Mesenchymal stem cell (in vitro differentiated cells and primary cell): ENCODE data around the gene ALG9.
A peak's percentile ranks its signal among the peaks of the same experiment; 100 is the strongest.

Source experiments
- DNase-seq: peaks from one replicate; pipeline ENCODE4 v3.0.0-alpha.2; 2013
- H2AFZ ChIP-seq: one replicate; pipeline ENCODE4 v1.6.1; 2013; ENCODE audit warnings: low read depth, mild to moderate bottlenecking, control low read depth, inconsistent platforms, low read length, moderate library complexity
- H2AK5ac ChIP-seq: 2 replicates; pipeline ENCODE4 v1.6.1; 2013; ENCODE audit warnings: low read length, moderate library complexity, mild to moderate bottlenecking, inconsistent platforms; ENCODE audit not compliant: severe bottlenecking
- H2BK120ac ChIP-seq: one replicate; pipeline ENCODE4 v1.6.1; 2013; ENCODE audit warnings: low read depth, mild to moderate bottlenecking, inconsistent platforms, low read length, moderate library complexity
- H2BK12ac ChIP-seq, 2 experiments: one replicate each; pipeline ENCODE4 v1.6.1; 2013; ENCODE audit warnings: inconsistent platforms in 2 of 2, low read length in 2 of 2, mild to moderate bottlenecking in 2 of 2, moderate library complexity in 2 of 2, control low read depth in 1 of 2
- H2BK15ac ChIP-seq: one replicate; pipeline ENCODE4 v1.6.1; 2013; ENCODE audit warnings: mild to moderate bottlenecking, low read depth, inconsistent platforms; ENCODE audit not compliant: poor library complexity, severe bottlenecking
- H2BK5ac ChIP-seq: 2 replicates; pipeline ENCODE4 v1.6.1; 2013; ENCODE audit warnings: low read depth, mild to moderate bottlenecking, low read length, control low read depth, inconsistent platforms; ENCODE audit not compliant: poor library complexity, severe bottlenecking
- H3K14ac ChIP-seq, 2 experiments: one replicate each; pipeline ENCODE4 v1.6.1; 2013; ENCODE audit warnings: inconsistent platforms in 2 of 2, low read length in 2 of 2, control low read depth in 1 of 2, mild to moderate bottlenecking in 1 of 2, moderate library complexity in 1 of 2
- H3K18ac ChIP-seq, 2 experiments: one replicate each; pipeline ENCODE4 v1.6.1; 2013; ENCODE audit warnings: inconsistent platforms in 2 of 2, low read length in 2 of 2, control low read depth in 1 of 2, low read depth in 1 of 2, mild to moderate bottlenecking in 1 of 2
- H3K23ac ChIP-seq, 2 experiments: one replicate each; pipeline ENCODE4 v1.6.1; 2013; ENCODE audit warnings: inconsistent platforms in 2 of 2, low read length in 2 of 2, mild to moderate bottlenecking in 2 of 2, moderate library complexity in 2 of 2, control low read depth in 1 of 2
- H3K27ac ChIP-seq: 2 replicates; pipeline ENCODE4 v1.5.1; 2013; ENCODE audit warnings: mild to moderate bottlenecking, moderate library complexity, low read length, control low read depth, inconsistent platforms; ENCODE audit not compliant: poor library complexity, severe bottlenecking
- H3K27me3 ChIP-seq, 2 experiments: 2 replicates each; pipeline versions ENCODE4 v1.6.1 to v1.7.0; 2013; ENCODE audit warnings: low read length in 2 of 2, mild to moderate bottlenecking in 2 of 2, moderate library complexity in 2 of 2, control low read depth in 1 of 2, inconsistent platforms in 1 of 2; ENCODE audit not compliant: control insufficient read depth in 1 of 2, insufficient read depth in 1 of 2
- H3K36me3 ChIP-seq, 2 experiments: 2 replicates each; pipeline versions ENCODE4 v1.6.1 to v1.7.0; 2013; ENCODE audit warnings: low read length in 2 of 2, control low read depth in 1 of 2, inconsistent platforms in 1 of 2, low read depth in 1 of 2, mild to moderate bottlenecking in 1 of 2; ENCODE audit not compliant: insufficient read depth in 2 of 2, control insufficient read depth in 1 of 2
- H3K4ac ChIP-seq, 2 experiments: one replicate each; pipeline ENCODE4 v1.6.1; 2013; ENCODE audit warnings: inconsistent platforms in 2 of 2, low read length in 2 of 2, mild to moderate bottlenecking in 2 of 2, moderate library complexity in 2 of 2, control low read depth in 1 of 2, low read depth in 1 of 2
- H3K4me1 ChIP-seq: 2 replicates; pipeline ENCODE4 v1.6.1; 2013; ENCODE audit warnings: low read depth, low read length, control low read depth; ENCODE audit not compliant: control insufficient read depth, insufficient read depth
- H3K4me2 ChIP-seq: 2 replicates; pipeline ENCODE4 v1.6.1; 2013; ENCODE audit warnings: low read length, mild to moderate bottlenecking, inconsistent platforms; ENCODE audit not compliant: poor library complexity, severe bottlenecking
- H3K4me3 ChIP-seq, 2 experiments: 2 replicates each; pipeline versions ENCODE4 v1.5.1 to v1.7.0; 2013; ENCODE audit warnings: low read length in 2 of 2, mild to moderate bottlenecking in 2 of 2, control low read depth in 1 of 2, low read depth in 1 of 2; ENCODE audit not compliant: insufficient read depth in 1 of 2
- H3K79me1 ChIP-seq: replicated peaks from 2 replicates; pipeline ENCODE4 v1.6.1; 2013; ENCODE audit warnings: mild to moderate bottlenecking, control low read depth, low read length, inconsistent platforms; ENCODE audit not compliant: poor library complexity, severe bottlenecking
- H3K9ac ChIP-seq: 2 replicates; pipeline ENCODE4 v1.7.0; 2013; ENCODE audit warnings: mild to moderate bottlenecking, low read length, moderate library complexity
- H3K9me3 ChIP-seq: 2 replicates; pipeline ENCODE4 v1.7.0; 2013; ENCODE audit warnings: mild to moderate bottlenecking, low read length; ENCODE audit not compliant: control insufficient read depth
- H4K8ac ChIP-seq: one replicate; pipeline ENCODE4 v1.6.1; 2013; ENCODE audit warnings: inconsistent platforms, mild to moderate bottlenecking, low read length, moderate library complexity
- H4K91ac ChIP-seq: one replicate; pipeline ENCODE4 v1.6.1; 2013; ENCODE audit warnings: mild to moderate bottlenecking, low read length, inconsistent platforms
- whole genome bisulfite sequencing: methylation state at CpG from one replicate; pipeline ENCODE4 v1.1.7; 2013; ENCODE audit warnings: mixed read lengths; 5-methylcytosine and 5-hydroxymethylcytosine counted together

ALG9 gene

GRCh38 chr11:111745719-111746504 lies 125.5 kb downstream of the ALG9 start:
- DNase-seq, result peak; percentile 78
- Histone ChIP-seq H3K9me3 (no peaks in the 10 kb centered on the region), H3K18ac (no peak overlapping the region), H2BK12ac (peak overlapping the region in 1 of 2 experiments; percentile 38), H2BK120ac (no peak overlapping the region), H3K9ac (peak overlapping the region; percentile 87), H2BK15ac (no peak overlapping the region), H3K4me1 (peaks cover 3% of the 10 kb centered on the region), H4K91ac (no peak overlapping the region), H3K23ac (no peak overlapping the region), H2BK5ac (no peak overlapping the region), H3K4me3 (peak overlapping the region in 1 of 2 experiments; percentile 46), H4K8ac (no peak overlapping the region), H3K27ac (peak overlapping the region; percentile 80), H3K36me3 (peaks cover 14 to 86% of the 10 kb centered on the region in 2 experiments), H3K79me1 (peaks cover 19% of the 10 kb centered on the region), H3K14ac (no peak overlapping the region), H3K27me3 (no peaks in the 10 kb centered on the region), H2AFZ (no peak overlapping the region), H3K4ac (no peak overlapping the region), H3K4me2 (no peak overlapping the region), H2AK5ac (no peak overlapping the region)
- WGBS, result 89% methylated on average over 6 of the region's 6 CpGs

GRCh38 chr11:111743700-111744099 lies 127.7 kb downstream of the ALG9 start:
- Histone ChIP-seq H2BK5ac (no peak overlapping the region), H2BK12ac (no peak overlapping the region), H2AFZ (no peak overlapping the region), H4K8ac (no peak overlapping the region), H3K27ac (no peak overlapping the region), H3K4ac (peak overlapping the region in 1 of 2 experiments; percentile 33), H3K18ac (peak overlapping the region in 1 of 2 experiments; percentile 21), H3K4me2 (no peak overlapping the region), H3K23ac (no peak overlapping the region), H3K9me3 (no peaks in the 10 kb centered on the region), H2BK120ac (no peak overlapping the region), H2AK5ac (no peak overlapping the region), H3K4me1 (peaks cover 3% of the 10 kb centered on the region), H3K4me3 (no peak overlapping the region), H3K36me3 (peaks cover 11 to 85% of the 10 kb centered on the region in 2 experiments), H3K14ac (no peak overlapping the region), H3K27me3 (no peaks in the 10 kb centered on the region), H4K91ac (no peak overlapping the region), H3K9ac (no peak overlapping the region), H2BK15ac (no peak overlapping the region), H3K79me1 (peaks cover 22% of the 10 kb centered on the region)
- WGBS, result 97% methylated on average over 2 of the region's 2 CpGs
- DNase-seq, result no peak

GRCh38 chr11:111741751-111742150 lies 129.6 kb downstream of the ALG9 start:
- Histone ChIP-seq H2BK120ac (no peak overlapping the region), H3K79me1 (peaks cover 15% of the 10 kb centered on the region), H3K4me2 (no peak overlapping the region), H2BK15ac (no peak overlapping the region), H3K4me3 (no peak overlapping the region), H4K8ac (no peak overlapping the region), H3K4me1 (peaks cover 9% of the 10 kb centered on the region), H3K36me3 (peaks cover 15 to 72% of the 10 kb centered on the region in 2 experiments), H3K9ac (no peak overlapping the region), H3K18ac (no peak overlapping the region), H2AFZ (no peak overlapping the region), H3K14ac (no peak overlapping the region), H3K4ac (no peak overlapping the region), H3K27me3 (no peaks in the 10 kb centered on the region), H3K9me3 (no peaks in the 10 kb centered on the region), H3K23ac (no peak overlapping the region), H2AK5ac (no peak overlapping the region), H3K27ac (no peak overlapping the region), H4K91ac (no peak overlapping the region), H2BK12ac (no peak overlapping the region), H2BK5ac (no peak overlapping the region)
- DNase-seq, result no peak
- 96% methylated on average over 2 of the region's 2 CpGs for WGBS

GRCh38 chr11:111739299-111739698 lies 132.1 kb downstream of the ALG9 start:
- Histone ChIP-seq H3K4ac (no peak overlapping the region), H3K27ac (no peak overlapping the region), H4K8ac (no peak overlapping the region), H2BK12ac (no peak overlapping the region), H3K14ac (no peak overlapping the region), H3K4me1 (peaks cover 28% of the 10 kb centered on the region), H2AFZ (no peak overlapping the region), H3K4me3 (no peak overlapping the region), H2BK5ac (no peak overlapping the region), H3K79me1 (peaks cover 13% of the 10 kb centered on the region), H3K36me3 (peaks cover 15 to 59% of the 10 kb centered on the region in 2 experiments), H3K4me2 (no peak overlapping the region), H3K27me3 (no peaks in the 10 kb centered on the region), H3K23ac (no peak overlapping the region), H2BK15ac (no peak overlapping the region), H2BK120ac (no peak overlapping the region), H3K9me3 (no peaks in the 10 kb centered on the region), H4K91ac (no peak overlapping the region), H3K18ac (no peak overlapping the region), H3K9ac (no peak overlapping the region), H2AK5ac (no peak overlapping the region)
- no peak for DNase-seq
- WGBS, result 100% methylated on average over 2 of the region's 2 CpGs
